Endodermal cell (in vitro differentiated cells): ENCODE data around the gene F7. TPM values are rescaled to one million over a fixed set of nuclear protein-coding genes. Genes with fewer than 3 reads are reported as not detected.
"Not testable (repeated sequence)": the region's sequence is repeated elsewhere in the genome, so short reads cannot be mapped to it uniquely, and the experiment has no call there.

Experiments used
- DNase-seq: peaks from one replicate; pipeline ENCODE4 v3.0.0-alpha.2; 2017
- H3K27ac ChIP-seq: 2 replicates; pipeline ENCODE4 v1.5.1; 2013; ENCODE audit warnings: mild to moderate bottlenecking, low read depth, low read length, moderate library complexity
- H3K27me3 ChIP-seq: 2 replicates; pipeline ENCODE4 v1.6.1; 2013; ENCODE audit warnings: mild to moderate bottlenecking, low read length, moderate library complexity; ENCODE audit not compliant: insufficient read depth, control insufficient read depth, poor library complexity, severe bottlenecking
- H3K36me3 ChIP-seq: 2 replicates; pipeline ENCODE4 v1.7.0; 2013; ENCODE audit warnings: mild to moderate bottlenecking, low read length, moderate library complexity; ENCODE audit not compliant: control insufficient read depth, insufficient read depth
- H3K4me1 ChIP-seq: one replicate; pipeline ENCODE4 v1.7.0; 2013; ENCODE audit warnings: low read length; ENCODE audit not compliant: control insufficient read depth, insufficient read depth
- H3K4me3 ChIP-seq: 2 replicates; pipeline ENCODE4 v1.5.1; 2013; ENCODE audit warnings: mild to moderate bottlenecking, low read length, moderate library complexity
- H3K9ac ChIP-seq: 2 replicates; pipeline ENCODE4 v1.6.1; 2013; ENCODE audit warnings: mild to moderate bottlenecking, low read length, moderate library complexity; ENCODE audit not compliant: poor library complexity, severe bottlenecking; ENCODE audit errors: extremely low read depth
- H3K9me3 ChIP-seq: 2 replicates; pipeline ENCODE4 v1.6.1; 2013; ENCODE audit warnings: mild to moderate bottlenecking, low read length, moderate library complexity; ENCODE audit not compliant: control insufficient read depth
- H3K27ac Mint-ChIP-seq: 2 replicates; pipeline ENCODE4 v1.8.0; 2020; ENCODE audit warnings: mixed read lengths
- H3K27me3 Mint-ChIP-seq: 2 replicates; pipeline ENCODE4 v1.8.0; 2021; ENCODE audit warnings: mild to moderate bottlenecking, mixed read lengths; ENCODE audit not compliant: insufficient read depth
- H3K36me3 Mint-ChIP-seq: 2 replicates; pipeline ENCODE4 v1.8.0; 2020; ENCODE audit warnings: low read depth, mixed read lengths
- H3K4me1 Mint-ChIP-seq: 2 replicates; pipeline ENCODE4 v1.8.0; 2020; ENCODE audit warnings: mixed read lengths
- H3K4me3 Mint-ChIP-seq: 2 replicates; pipeline ENCODE4 v1.8.0; 2020; ENCODE audit warnings: mild to moderate bottlenecking, moderate library complexity, mixed read lengths
- H3K9me3 Mint-ChIP-seq: 2 replicates; pipeline ENCODE4 v1.8.0; 2020; ENCODE audit warnings: mild to moderate bottlenecking, mixed read lengths
- CTCF ChIP-seq: fragments of 200-600 bp; sonication (generic); conservative IDR thresholded peaks from 2 replicates; pipeline ENCODE4 v1.5.0; 2021; ENCODE audit warnings: antibody characterized with exemption, mild to moderate bottlenecking
- WGBS, 2 experiments: methylation state at CpG; one replicate each; pipeline versions ENCODE4 v1.1.5 to v1.1.7; 2013; ENCODE audit warnings: missing lambda C conversion rate in 2 of 2, mixed read lengths in 1 of 2; ENCODE audit not compliant: insufficient coverage in 1 of 2, insufficient read length in 1 of 2; 5-methylcytosine and 5-hydroxymethylcytosine counted together
- total RNA-seq, 2 donors: library from RNA; stranded (reverse); fragmentation: NEBNext Ultra II Directional in 1 of 2; extraction: Animal tissue kit (Norgen Biotek cat#: 25700) in 1 of 2; gene quantifications; 2 replicates in 1 of 2; 3 replicates in 1 of 2; pipeline ENCODE4 v1.2.1, GENCODE V29; 2021

Gene F7
- total RNA-seq, 2 donors from 2014 or later = 4.7 to 6.4 TPM

DNA sequence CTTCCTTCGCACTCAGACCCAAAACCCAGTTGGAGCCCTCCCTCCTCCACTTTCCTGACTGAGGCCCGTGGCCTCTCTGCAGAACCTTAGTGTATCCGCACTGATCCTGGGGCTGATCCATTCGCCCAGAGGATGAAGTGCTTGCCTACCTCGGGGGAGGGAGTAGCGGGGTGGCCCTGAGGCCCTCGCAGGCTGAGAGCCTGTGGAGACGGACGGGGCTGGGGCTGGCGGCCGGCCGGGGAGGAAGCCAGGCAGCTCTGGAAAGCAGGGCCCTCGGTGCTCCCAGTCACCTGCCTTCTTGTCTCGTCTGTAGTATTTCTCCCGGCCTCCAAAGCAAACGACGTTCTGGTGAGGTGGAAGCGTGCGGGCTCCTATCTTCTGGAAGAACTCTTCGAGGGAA is 54.1 kb downstream of the F7 start:
- Histone ChIP-seq H3K4me3 (no peak overlapping the region), H3K9me3 (peaks cover 13% of the 10 kb centered on the region), H3K4me1 (peaks cover 20% of the 10 kb centered on the region), H3K9ac (no peak overlapping the region), H3K27me3 (no peaks in the 10 kb centered on the region), H3K27ac (no peak overlapping the region), H3K36me3 (no peaks in the 10 kb centered on the region)
- H3K9me3 Mint-ChIP-seq = peaks cover 7% of the 10 kb centered on the region
- 87 to 92% methylated on average over 11 to 20 of the region's 20 CpGs for WGBS, 2 experiments
- H3K36me3 Mint-ChIP-seq = peaks cover 20% of the 10 kb centered on the region
- no peak overlapping the region for H3K27ac Mint-ChIP-seq
- H3K4me3 Mint-ChIP-seq = no peak overlapping the region
- H3K4me1 Mint-ChIP-seq = peaks cover 51% of the 10 kb centered on the region
- no peaks in the 10 kb centered on the region for H3K27me3 Mint-ChIP-seq
- DNase-seq = peak; percentile 49
- no peak for TF ChIP-seq CTCF

GRCh38 chr13:113160983-113161382 is 55.4 kb downstream of the F7 start:
- Histone ChIP-seq H3K4me1 (peaks cover 20% of the 10 kb centered on the region), H3K27ac (no peak overlapping the region), H3K27me3 (no peaks in the 10 kb centered on the region), H3K4me3 (no peak overlapping the region), H3K9me3 (peaks cover 6% of the 10 kb centered on the region), H3K9ac (no peak overlapping the region), H3K36me3 (no peaks in the 10 kb centered on the region)
- H3K9me3 Mint-ChIP-seq = peaks cover 2% of the 10 kb centered on the region
- H3K4me1 Mint-ChIP-seq = peaks cover 45% of the 10 kb centered on the region
- no peak overlapping the region for H3K4me3 Mint-ChIP-seq
- WGBS, 2 experiments = 89 to 90% methylated on average over 8 to 12 of the region's 12 CpGs
- no peak overlapping the region for H3K27ac Mint-ChIP-seq
- H3K36me3 Mint-ChIP-seq = peaks cover 15% of the 10 kb centered on the region
- no peak for TF ChIP-seq CTCF
- H3K27me3 Mint-ChIP-seq = no peaks in the 10 kb centered on the region
- DNase-seq = peak; percentile 48

GRCh38 chr13:113161433-113161832 is 55.8 kb downstream of the F7 start:
- WGBS, 2 experiments = 67 to 78% methylated on average over 10 to 16 of the region's 16 CpGs
- H3K27ac Mint-ChIP-seq = no peak overlapping the region
- DNase-seq = peak; percentile 42
- H3K27me3 Mint-ChIP-seq = no peaks in the 10 kb centered on the region
- peaks cover 20% of the 10 kb centered on the region for H3K4me1 ChIP-seq
- H3K9me3 ChIP-seq = peaks cover 2% of the 10 kb centered on the region
- H3K36me3 Mint-ChIP-seq = peaks cover 15% of the 10 kb centered on the region
- H3K4me3 Mint-ChIP-seq = no peak overlapping the region
- TF ChIP-seq CTCF = no peak
- H3K27me3 ChIP-seq = no peaks in the 10 kb centered on the region
- peaks cover 45% of the 10 kb centered on the region for H3K4me1 Mint-ChIP-seq
- no peaks in the 10 kb centered on the region for H3K9me3 Mint-ChIP-seq
- H3K27ac ChIP-seq = no peak overlapping the region
- H3K9ac ChIP-seq = no peak overlapping the region
- H3K4me3 ChIP-seq = no peak overlapping the region
- no peaks in the 10 kb centered on the region for H3K36me3 ChIP-seq

DNA sequence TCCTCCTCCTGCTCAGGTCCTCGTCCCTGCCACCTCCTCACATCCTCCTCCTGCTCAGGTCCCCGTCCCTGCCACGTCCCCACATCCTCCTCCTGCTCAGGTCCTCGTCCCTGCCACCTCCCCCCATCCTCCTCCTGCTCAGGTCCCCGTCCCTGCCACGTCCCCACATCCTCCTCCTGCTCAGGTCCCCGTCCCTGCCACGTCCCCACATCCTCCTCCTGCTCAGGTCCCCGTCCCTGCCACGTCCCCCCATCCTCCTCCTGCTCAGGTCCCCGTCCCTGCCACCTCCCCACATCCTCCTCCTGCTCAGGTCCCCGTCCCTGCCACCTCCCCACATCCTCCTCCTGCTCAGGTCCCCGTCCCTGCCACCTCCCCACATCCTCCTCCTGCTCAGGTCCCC is 56.4 kb downstream of the F7 start:
- H3K9ac ChIP-seq, H3K9me3 Mint-ChIP-seq, DNase-seq, H3K27me3 ChIP-seq, H3K4me3 Mint-ChIP-seq, H3K36me3 ChIP-seq, H3K9me3 ChIP-seq, H3K27me3 Mint-ChIP-seq, H3K27ac ChIP-seq, H3K27ac Mint-ChIP-seq, H3K4me3 ChIP-seq: not testable (repeated sequence)
- Mint-ChIP-seq H3K36me3 (peaks cover 17% of the 10 kb centered on the region), H3K4me1 (peaks cover 43% of the 10 kb centered on the region)
- H3K4me1 ChIP-seq = peaks cover 20% of the 10 kb centered on the region
- 82% methylated on average over 3 of the region's 13 CpGs; no CpG with 5 or more reads in 1 of the 2 experiments for WGBS, 2 experiments
